ENCODE measurements around the gene JDP2. TPM values are rescaled to one million over a fixed set of nuclear protein-coding genes. Genes with fewer than 3 reads are reported as not detected.

The JDP2 gene
- total and polyA plus RNA-seq, 2 donors (not counting 1 experiment from before 2014, with no cell fraction given), result 7.9 to 17.9 TPM

- intact Hi-C loops (cut with micrococcal nuclease), result loop anchor here (5.0 kb wide), 1 partner anchor 60 kb away; the partner anchor contains the start of gene JDP2
- ChIA-PET POLR2A (no interaction called here), CTCF (interaction anchor here (0.6 to 10.1 kb wide), 15 partner anchors 8 to 358 kb away, joined by 3 to 221 read pairs (median 5); partner anchors contain the start of gene FLVCR2)
- H3K9me3 Mint-ChIP-seq (ENCODE audit: insufficient read depth), result no peaks in the 10 kb centered on the region
- no peak for TF ChIP-seq EZH2 (IDR thresholded peaks at IDR 0.05; ENCODE audit: borderline replicate concordance, insufficient read depth, low read depth, low read length, poor library complexity, severe bottlenecking)
- Histone ChIP-seq H3K27ac (ENCODE audit: low read length in 2 of 2) (no peak overlapping the region), H3K4me1 (ENCODE audit: control insufficient read depth in 2 of 2, insufficient read depth in 2 of 2, low read length in 2 of 2) (peaks cover 0 to 8% of the 10 kb centered on the region in 2 donors), H3K4me3 (ENCODE audit: control extremely low read depth in 1 of 5, extremely low read depth in 1 of 5, insufficient read depth in 1 of 5, low read depth in 2 of 5, low read length in 4 of 5) (no peak overlapping the region), H3K36me3 (replicated peaks in 1 of 2; ENCODE audit: control extremely low read depth in 1 of 2, control insufficient read depth in 1 of 2, extremely low read depth in 1 of 2, insufficient read depth in 2 of 2, low read length in 1 of 2) (no peaks in the 10 kb centered on the region), H3K9ac (ENCODE audit: low read length) (no peak overlapping the region), H3K27me3 (replicated peaks in 1 of 4; ENCODE audit: control extremely low read depth in 1 of 4, control insufficient read depth in 3 of 4, insufficient read depth in 4 of 4, low read length in 3 of 4) (peaks cover 0 to 11% (median 0%) of the 10 kb centered on the region in 4 experiments), H3K9me3 (ENCODE audit: control extremely low read depth in 1 of 3, control insufficient read depth in 2 of 3, insufficient read depth in 1 of 3, low read length in 2 of 3) (no peaks in the 10 kb centered on the region), H4K20me1 (ENCODE audit: control insufficient read depth, insufficient read depth, low read length, poor library complexity, severe bottlenecking) (no peaks in the 10 kb centered on the region), H3K79me2 (ENCODE audit: control insufficient read depth, insufficient read depth, low read length) (no peaks in the 10 kb centered on the region), H3K4me2 (replicated peaks; ENCODE audit: low read depth, low read length, poor library complexity, severe bottlenecking) (no peak overlapping the region), H2AFZ (ENCODE audit: insufficient read depth, low read depth, low read length, poor library complexity, severe bottlenecking) (no peak overlapping the region)
- no peak for DNase-seq
- WGBS (ENCODE audit: insufficient coverage), result 44% methylated on average over 5 of the region's 7 CpGs
- H3K27ac Mint-ChIP-seq, result peak overlapping the region; percentile 8
- no peaks in the 10 kb centered on the region for H3K27me3 Mint-ChIP-seq
- ATAC-seq (ENCODE audit: low read depth), result no peak
- peaks cover 12% of the 10 kb centered on the region for H3K4me1 Mint-ChIP-seq
- no peak overlapping the region for H3K4me3 Mint-ChIP-seq
Measured at GRCh38 chr14:75487155-75487671, 59.4 kb downstream of the JDP2 start.

- DNase-seq (no peak), ATAC-seq (ENCODE audit: low read depth) (no peak)
- Mint-ChIP-seq H3K4me3 (no peak overlapping the region), H3K4me1 (peaks cover 22% of the 10 kb centered on the region), H3K27ac (no peak overlapping the region), H3K9me3 (ENCODE audit: insufficient read depth) (no peaks in the 10 kb centered on the region), H3K27me3 (no peaks in the 10 kb centered on the region)
- intact Hi-C loops (cut with micrococcal nuclease), result loop anchor here (1.0 to 5.0 kb wide), 4 partner anchors 25 to 182 kb away; partner anchors contain the start of gene JDP2
- ChIA-PET CTCF (interaction anchor here (0.6 to 10.1 kb wide), 44 partner anchors 9 to 483 kb away, joined by 3 to 221 read pairs (median 6); partner anchors contain the start of genes BATF and FLVCR2), POLR2A (interaction anchor here (0.5 kb wide), 1 partner anchor 194 kb away, joined by 5 read pairs; no protein-coding TSS in a partner anchor)
- peaks cover 0 to 11% (median 0%) of the 10 kb centered on the region in 4 experiments for H3K27me3 ChIP-seq (replicated peaks in 1 of 4; ENCODE audit: control extremely low read depth in 1 of 4, control insufficient read depth in 3 of 4, insufficient read depth in 4 of 4, low read length in 3 of 4)
- H3K79me2 ChIP-seq (ENCODE audit: control insufficient read depth, insufficient read depth, low read length), result no peaks in the 10 kb centered on the region
- peaks cover 0 to 8% of the 10 kb centered on the region in 2 donors for H3K4me1 ChIP-seq (ENCODE audit: control insufficient read depth in 2 of 2, insufficient read depth in 2 of 2, low read length in 2 of 2)
- H4K20me1 ChIP-seq (ENCODE audit: control insufficient read depth, insufficient read depth, low read length, poor library complexity, severe bottlenecking), result no peaks in the 10 kb centered on the region
- WGBS (ENCODE audit: insufficient coverage), result 81% methylated on average over 6 of the region's 6 CpGs
- H3K27ac ChIP-seq (ENCODE audit: low read length in 2 of 2), result no peak overlapping the region
- H3K9me3 ChIP-seq (ENCODE audit: control extremely low read depth in 1 of 3, control insufficient read depth in 2 of 3, insufficient read depth in 1 of 3, low read length in 2 of 3), result no peaks in the 10 kb centered on the region
- H2AFZ ChIP-seq (ENCODE audit: insufficient read depth, low read depth, low read length, poor library complexity, severe bottlenecking), result peak overlapping the region; percentile 28
- H3K36me3 ChIP-seq (replicated peaks in 1 of 2; ENCODE audit: control extremely low read depth in 1 of 2, control insufficient read depth in 1 of 2, extremely low read depth in 1 of 2, insufficient read depth in 2 of 2, low read length in 1 of 2), result no peaks in the 10 kb centered on the region
- TF ChIP-seq, protein P1, sequence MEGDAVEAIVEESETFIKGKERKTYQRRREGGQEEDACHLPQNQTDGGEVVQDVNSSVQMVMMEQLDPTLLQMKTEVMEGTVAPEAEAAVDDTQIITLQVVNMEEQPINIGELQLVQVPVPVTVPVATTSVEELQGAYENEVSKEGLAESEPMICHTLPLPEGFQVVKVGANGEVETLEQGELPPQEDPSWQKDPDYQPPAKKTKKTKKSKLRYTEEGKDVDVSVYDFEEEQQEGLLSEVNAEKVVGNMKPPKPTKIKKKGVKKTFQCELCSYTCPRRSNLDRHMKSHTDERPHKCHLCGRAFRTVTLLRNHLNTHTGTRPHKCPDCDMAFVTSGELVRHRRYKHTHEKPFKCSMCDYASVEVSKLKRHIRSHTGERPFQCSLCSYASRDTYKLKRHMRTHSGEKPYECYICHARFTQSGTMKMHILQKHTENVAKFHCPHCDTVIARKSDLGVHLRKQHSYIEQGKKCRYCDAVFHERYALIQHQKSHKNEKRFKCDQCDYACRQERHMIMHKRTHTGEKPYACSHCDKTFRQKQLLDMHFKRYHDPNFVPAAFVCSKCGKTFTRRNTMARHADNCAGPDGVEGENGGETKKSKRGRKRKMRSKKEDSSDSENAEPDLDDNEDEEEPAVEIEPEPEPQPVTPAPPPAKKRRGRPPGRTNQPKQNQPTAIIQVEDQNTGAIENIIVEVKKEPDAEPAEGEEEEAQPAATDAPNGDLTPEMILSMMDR (IDR thresholded peaks at IDR 0.05), result no peak
- H3K4me3 ChIP-seq (ENCODE audit: control extremely low read depth in 1 of 5, extremely low read depth in 1 of 5, insufficient read depth in 1 of 5, low read depth in 2 of 5, low read length in 4 of 5), result peak overlapping the region in 1 of 5 experiments; percentile 17
- H3K4me2 ChIP-seq (replicated peaks; ENCODE audit: low read depth, low read length, poor library complexity, severe bottlenecking), result no peak overlapping the region
- H3K9ac ChIP-seq (ENCODE audit: low read length), result no peak overlapping the region
Measured at GRCh38 chr14:75489480-75489837, 61.6 kb downstream of the JDP2 start.

All from B cell (primary cell).